ENCODE measurements around the gene HECW1. TPM values are rescaled to one million over a fixed set of nuclear protein-coding genes. Genes with fewer than 3 reads are reported as not detected.

HECW1 gene
- total RNA-seq, 4 donors from 2014 or later = 0.06 to 0.99 (median 0.27) TPM

DNA sequence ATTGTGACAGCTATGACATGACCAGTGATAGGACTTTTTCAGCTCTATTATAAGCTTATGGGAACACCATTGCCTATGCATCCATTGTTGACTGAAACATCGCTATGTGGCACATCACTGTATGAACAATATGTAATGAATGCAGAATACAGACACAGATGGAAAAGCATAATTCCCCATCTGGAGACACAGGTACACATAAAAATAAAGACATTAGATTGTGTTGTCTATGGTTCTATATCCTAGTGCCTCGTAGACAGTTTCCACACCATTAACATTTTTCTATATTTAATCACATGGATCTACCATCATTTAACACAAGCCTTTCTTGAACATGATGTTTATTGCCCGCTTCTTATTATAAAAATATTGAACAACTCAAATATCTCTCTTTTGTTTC lies 374.2 kb downstream of the HECW1 start:
- WGBS = 71% methylated on average over 3 of the region's 3 CpGs
- peaks cover 7 to 45% (median 40%) of the 10 kb centered on the region in 4 donors for H3K4me1 ChIP-seq
- intact Hi-C loops (cut with DNase I) = no loop called here
- no peaks in the 10 kb centered on the region for H3K9me3 ChIP-seq
- TF ChIP-seq POLR2AphosphoS5 (IDR thresholded peaks at IDR 0.05) = no peak
- TF ChIP-seq, protein P1, sequence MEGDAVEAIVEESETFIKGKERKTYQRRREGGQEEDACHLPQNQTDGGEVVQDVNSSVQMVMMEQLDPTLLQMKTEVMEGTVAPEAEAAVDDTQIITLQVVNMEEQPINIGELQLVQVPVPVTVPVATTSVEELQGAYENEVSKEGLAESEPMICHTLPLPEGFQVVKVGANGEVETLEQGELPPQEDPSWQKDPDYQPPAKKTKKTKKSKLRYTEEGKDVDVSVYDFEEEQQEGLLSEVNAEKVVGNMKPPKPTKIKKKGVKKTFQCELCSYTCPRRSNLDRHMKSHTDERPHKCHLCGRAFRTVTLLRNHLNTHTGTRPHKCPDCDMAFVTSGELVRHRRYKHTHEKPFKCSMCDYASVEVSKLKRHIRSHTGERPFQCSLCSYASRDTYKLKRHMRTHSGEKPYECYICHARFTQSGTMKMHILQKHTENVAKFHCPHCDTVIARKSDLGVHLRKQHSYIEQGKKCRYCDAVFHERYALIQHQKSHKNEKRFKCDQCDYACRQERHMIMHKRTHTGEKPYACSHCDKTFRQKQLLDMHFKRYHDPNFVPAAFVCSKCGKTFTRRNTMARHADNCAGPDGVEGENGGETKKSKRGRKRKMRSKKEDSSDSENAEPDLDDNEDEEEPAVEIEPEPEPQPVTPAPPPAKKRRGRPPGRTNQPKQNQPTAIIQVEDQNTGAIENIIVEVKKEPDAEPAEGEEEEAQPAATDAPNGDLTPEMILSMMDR (IDR thresholded peaks at IDR 0.05) = no peak
- no peak for TF ChIP-seq POLR2A (IDR thresholded peaks at IDR 0.05; ENCODE audit: low read depth)
- TF ChIP-seq EP300 (IDR thresholded peaks at IDR 0.05) = no peak
- no peaks in the 10 kb centered on the region for H3K36me3 ChIP-seq
- DNase-seq (ENCODE audit: extremely low spot score) = no peak
- H3K4me3 ChIP-seq = no peak overlapping the region
- no peak overlapping the region for H3K27ac ChIP-seq (replicated peaks in 1 of 4)
- no peaks in the 10 kb centered on the region for H3K27me3 ChIP-seq

- intact Hi-C loops (cut with DNase I) = no loop called here
- Histone ChIP-seq H3K27me3 (no peaks in the 10 kb centered on the region), H3K4me3 (no peak overlapping the region), H3K4me1 (peaks cover 7 to 36% (median 34%) of the 10 kb centered on the region in 4 donors), H3K27ac (replicated peaks in 1 of 4) (no peak overlapping the region), H3K36me3 (no peaks in the 10 kb centered on the region), H3K9me3 (no peaks in the 10 kb centered on the region)
- no peak for TF ChIP-seq EP300 (IDR thresholded peaks at IDR 0.05)
- TF ChIP-seq POLR2AphosphoS5 (IDR thresholded peaks at IDR 0.05) = no peak
- no peak for TF ChIP-seq POLR2A (IDR thresholded peaks at IDR 0.05; ENCODE audit: low read depth)
- TF ChIP-seq, protein P1 (IDR thresholded peaks at IDR 0.05) = no peak
- no peak for DNase-seq (ENCODE audit: extremely low spot score)
These were observed 375.3 kb downstream of the HECW1 start for GRCh38 chr7:43487731-43488073.

DNA sequence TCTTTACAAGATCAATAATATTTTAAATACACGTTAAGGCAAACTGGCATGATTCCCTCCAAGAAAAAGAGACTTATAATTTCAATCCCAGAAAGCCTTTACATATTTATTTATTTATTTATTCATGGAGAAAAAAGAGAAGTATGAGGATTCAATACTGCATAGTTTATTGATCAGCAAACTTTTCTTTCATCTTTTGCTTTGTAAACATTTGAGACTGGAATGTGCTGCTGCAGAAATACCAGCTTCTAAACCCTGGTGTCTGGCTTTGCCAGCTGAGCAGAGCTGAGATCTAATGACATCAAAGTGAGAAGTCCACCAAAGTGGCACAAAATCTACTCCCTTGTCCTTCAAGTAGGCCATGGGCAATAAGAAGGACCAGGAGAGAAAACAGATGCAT lies 376.8 kb downstream of the HECW1 start:
- no peak overlapping the region for H3K4me3 ChIP-seq
- peak overlapping the region in 1 of 4 donors; percentile 51 for H3K27ac ChIP-seq (replicated peaks in 1 of 4)
- peaks cover 7 to 35% (median 32%) of the 10 kb centered on the region in 4 donors for H3K4me1 ChIP-seq
- WGBS = 26% methylated on average over 1 of the region's 1 CpG
- DNase-seq (ENCODE audit: extremely low spot score) = no peak
- no peaks in the 10 kb centered on the region for H3K9me3 ChIP-seq
- intact Hi-C loops (cut with DNase I) = no loop called here
- H3K36me3 ChIP-seq = no peaks in the 10 kb centered on the region
- TF ChIP-seq, protein P1 (IDR thresholded peaks at IDR 0.05) = no peak
- TF ChIP-seq POLR2A (IDR thresholded peaks at IDR 0.05; ENCODE audit: low read depth) = no peak
- TF ChIP-seq POLR2AphosphoS5 (IDR thresholded peaks at IDR 0.05) = no peak
- no peak for TF ChIP-seq EP300 (IDR thresholded peaks at IDR 0.05)
- H3K27me3 ChIP-seq = no peaks in the 10 kb centered on the region

DNA sequence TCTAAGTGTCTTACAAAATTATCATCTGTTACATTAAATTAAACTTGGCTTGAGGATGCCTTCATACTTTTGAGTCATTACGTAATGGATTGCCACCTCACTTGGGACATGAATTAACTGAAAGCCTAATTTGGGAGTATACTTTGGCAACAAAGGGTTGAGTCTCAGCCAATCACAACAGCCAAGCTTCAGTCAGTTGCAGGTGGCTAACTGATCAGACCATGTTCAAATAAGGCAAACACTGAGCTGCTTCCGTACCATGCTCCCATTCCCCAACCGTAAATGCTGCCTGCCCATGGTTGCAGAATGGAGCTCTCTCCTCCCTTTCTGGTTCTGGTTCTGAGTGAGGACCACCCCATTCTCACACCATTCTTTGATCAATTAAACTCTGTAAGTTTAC lies 377.6 kb downstream of the HECW1 start:
- no peaks in the 10 kb centered on the region for H3K9me3 ChIP-seq
- no peaks in the 10 kb centered on the region for H3K36me3 ChIP-seq
- H3K4me3 ChIP-seq = no peak overlapping the region
- no peak overlapping the region for H3K27ac ChIP-seq (replicated peaks in 1 of 4)
- peaks cover 7 to 35% (median 32%) of the 10 kb centered on the region in 4 donors for H3K4me1 ChIP-seq
- WGBS = 51% methylated on average over 3 of the region's 3 CpGs
- H3K27me3 ChIP-seq = no peaks in the 10 kb centered on the region
- TF ChIP-seq EP300 (IDR thresholded peaks at IDR 0.05) = no peak
- intact Hi-C loops (cut with DNase I) = no loop called here
- peak; percentile 81 for DNase-seq (ENCODE audit: extremely low spot score)

GRCh38 chr7:43491123-43491522 lies 378.7 kb downstream of the HECW1 start:
- TF ChIP-seq EP300 (IDR thresholded peaks at IDR 0.05) = no peak
- TF ChIP-seq, protein P1 (IDR thresholded peaks at IDR 0.05) = no peak
- TF ChIP-seq POLR2A (IDR thresholded peaks at IDR 0.05; ENCODE audit: low read depth) = no peak
- no peak for TF ChIP-seq POLR2AphosphoS5 (IDR thresholded peaks at IDR 0.05)
- WGBS = 93% methylated on average over 2 of the region's 2 CpGs
- intact Hi-C loops (cut with DNase I) = no loop called here
- no peak for DNase-seq (ENCODE audit: extremely low spot score)
- Histone ChIP-seq H3K36me3 (no peaks in the 10 kb centered on the region), H3K4me1 (peaks cover 7 to 32% (median 32%) of the 10 kb centered on the region in 4 donors), H3K4me3 (no peak overlapping the region), H3K27ac (replicated peaks in 1 of 4) (peak overlapping the region in 1 of 4 donors; percentile 11), H3K9me3 (no peaks in the 10 kb centered on the region), H3K27me3 (no peaks in the 10 kb centered on the region)

Measured in esophagus muscularis mucosa (tissue), 4 donors.